Measurements from ENCODE around the gene CYP4X1.
"Not testable (repeated sequence)": the region's sequence is repeated elsewhere in the genome, so short reads cannot be mapped to it uniquely, and the experiment has no call there.

- not testable (repeated sequence) for TF ChIP-seq CTCF (conservative IDR thresholded peaks at IDR 0.05; ENCODE audit: low read length); EZH2phosphoT487 (IDR thresholded peaks at IDR 0.05; ENCODE audit: borderline replicate concordance)
These were observed 32.9 kb upstream of the CYP4X1 start for GRCh38 chr1:46990541-46990940.

Measured in Loucy (cell line).